ENCODE results near the gene ANKRD52.
A peak's percentile ranks its signal among the peaks of the same experiment; 100 is the strongest.
"Not testable (repeated sequence)": the region's sequence is repeated elsewhere in the genome, so short reads cannot be mapped to it uniquely, and the experiment has no call there.

Gene ANKRD52

GRCh38 chr12:56258068-56258819, at the start of gene ANKRD52:
Gene ANKRD52, minus strand, starts transcription at chr12:56258384. Its CDS starts 115 bp downstream, at chr12:56258269.
- DNase-seq, result peak; percentile 53

DNA sequence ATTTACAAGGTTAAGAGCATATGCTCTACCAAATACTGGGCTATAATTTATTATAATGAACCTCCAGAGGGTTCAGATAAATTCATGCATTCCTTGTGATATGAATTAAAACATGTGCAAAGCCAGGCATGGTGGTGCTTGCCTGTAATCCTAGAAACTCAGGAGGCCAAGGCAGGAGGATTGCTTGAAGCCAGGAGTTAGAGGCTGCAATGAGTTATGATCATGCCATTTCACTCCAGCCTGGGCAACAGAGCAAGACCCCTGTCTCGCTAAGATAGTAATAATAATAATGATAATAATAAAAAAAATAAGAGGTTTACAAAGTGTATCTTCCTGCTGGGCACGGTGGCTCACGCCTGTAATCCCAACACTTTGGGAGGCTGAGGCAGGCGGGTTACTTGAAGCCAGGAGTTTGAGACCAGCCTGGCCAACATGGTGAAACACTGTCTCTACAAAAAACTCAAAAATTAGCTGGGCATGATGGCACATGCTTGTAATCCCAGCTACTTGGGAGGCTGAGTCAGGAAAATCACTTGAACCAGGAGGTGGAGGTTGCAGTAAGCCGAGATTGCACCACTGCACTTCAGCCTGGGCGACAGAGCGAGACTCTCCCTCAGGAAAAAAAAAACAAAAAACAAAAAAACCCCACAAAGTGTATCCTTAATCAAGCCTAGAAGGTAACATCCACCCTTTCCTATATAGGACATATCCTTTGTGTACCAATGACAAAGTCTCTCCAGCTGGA, 49.2 kb upstream of the ANKRD52 start:
- DNase-seq, result no peak

- no peak for DNase-seq
Measured at GRCh38 chr12:56304872-56305590, 46.8 kb upstream of the ANKRD52 start.

DNA sequence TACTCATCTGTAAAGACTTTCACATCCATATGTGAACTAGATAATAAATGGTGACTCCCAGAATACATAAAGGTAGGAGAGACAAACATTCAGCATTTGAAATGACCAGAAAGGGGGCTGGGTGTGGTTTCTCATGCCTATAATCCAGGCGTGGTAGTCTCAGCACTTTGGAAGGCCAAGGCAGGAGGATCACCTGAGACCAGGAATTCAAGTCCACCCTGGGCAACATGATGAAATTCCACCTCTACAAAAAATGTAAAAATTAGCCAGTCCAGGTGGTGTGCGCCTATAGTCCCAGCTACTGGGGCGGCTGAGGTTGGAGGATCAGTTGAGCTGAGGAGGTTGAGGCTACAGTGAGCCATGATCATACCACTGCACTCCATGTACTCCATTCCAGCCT, 46.1 kb upstream of the ANKRD52 start:
- no peak for DNase-seq

- DNase-seq, result no peak
Measured at GRCh38 chr12:56300644-56301464, 42.7 kb upstream of the ANKRD52 start.

DNA sequence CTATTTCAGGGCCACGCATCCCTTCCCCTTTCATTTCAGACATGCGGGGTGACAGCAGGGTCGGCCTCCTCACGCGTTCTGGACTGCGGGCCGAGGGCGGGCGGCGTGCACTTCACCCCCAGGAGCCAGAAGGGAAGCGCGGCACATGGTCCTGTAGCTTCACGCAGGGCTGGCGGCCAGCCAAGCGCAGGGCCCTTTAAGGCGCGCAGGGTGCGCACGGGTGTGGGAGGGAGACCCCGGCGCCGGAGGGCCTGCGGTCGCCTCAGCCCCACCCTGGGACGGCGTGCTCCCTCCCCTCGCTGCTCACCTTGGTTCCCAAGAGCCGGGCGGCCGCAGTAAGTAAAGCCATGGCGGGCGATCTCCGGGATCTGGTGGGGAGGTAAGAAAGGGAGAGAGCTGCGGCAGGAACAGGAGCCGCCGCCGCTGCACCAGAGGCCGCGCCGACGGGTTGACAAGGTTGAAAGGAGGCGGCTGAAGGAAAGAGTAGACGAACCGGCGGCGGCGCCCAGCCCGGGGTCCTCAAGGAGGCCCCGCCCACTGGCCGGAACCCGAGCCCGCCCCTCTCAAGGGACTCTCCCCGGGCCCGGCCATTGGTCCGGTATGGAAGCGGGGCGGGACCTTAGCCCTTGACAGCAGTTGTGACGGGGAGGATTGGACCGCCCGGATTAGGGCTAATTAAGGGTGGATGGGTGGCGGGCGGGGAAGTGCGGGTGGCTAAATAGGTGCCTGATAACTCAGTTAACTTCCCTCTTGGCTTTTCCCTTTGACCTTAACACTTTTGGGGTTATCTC, 41.9 kb upstream of the ANKRD52 start, which contains the start of gene CS:
Gene CS (minus strand): TSS at position 478 of the 791 bp plus-strand sequence. CDS start 129 bp downstream, at position 349.
- DNase-seq, result peak; percentile 78

- DNase-seq, result no peak
Measured at GRCh38 chr12:56299308-56299852, 41.2 kb upstream of the ANKRD52 start.

GRCh38 chr12:56298828-56299227, 40.6 kb upstream of the ANKRD52 start:
- no peak for DNase-seq

DNA sequence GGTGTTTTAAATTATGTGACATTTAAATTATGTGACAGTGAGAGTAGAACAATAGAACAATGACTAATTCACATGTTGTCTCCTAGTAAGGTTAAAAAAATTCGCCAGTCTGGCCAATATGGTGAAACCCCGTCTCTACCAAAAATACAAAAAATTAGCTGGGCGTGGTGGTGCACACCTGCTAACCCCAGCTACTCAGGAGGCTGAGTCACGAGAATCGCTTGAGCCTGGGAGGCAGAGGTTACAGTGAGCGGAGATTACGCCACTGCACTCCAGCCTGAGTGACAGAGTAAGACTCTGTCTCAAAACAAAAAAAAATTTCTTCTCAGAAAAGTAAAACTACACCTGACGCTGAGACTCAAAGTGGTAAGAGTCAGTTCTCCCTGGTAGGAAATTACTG, 39.2 kb upstream of the ANKRD52 start:
- DNase-seq, result no peak

DNA sequence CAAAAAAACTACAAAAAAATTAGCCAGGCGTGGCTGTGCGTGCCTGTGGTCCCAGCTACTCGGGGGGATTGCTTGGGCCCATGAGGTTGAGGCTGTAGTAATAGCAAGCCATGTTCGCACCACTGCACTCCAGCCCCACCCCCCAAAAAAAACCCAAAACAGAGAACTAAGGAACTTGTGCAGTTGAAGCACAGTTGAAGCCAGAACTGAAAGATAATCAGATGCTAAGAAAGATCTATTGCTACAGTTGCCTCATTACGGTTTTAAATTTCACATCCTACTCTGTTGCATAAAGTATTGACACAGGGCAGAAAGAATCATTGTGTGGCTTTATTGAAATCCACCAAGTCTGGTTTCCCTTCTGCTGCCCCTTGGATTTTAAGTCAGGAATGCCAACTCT, 38.1 kb upstream of the ANKRD52 start:
- DNase-seq, result no peak

DNA sequence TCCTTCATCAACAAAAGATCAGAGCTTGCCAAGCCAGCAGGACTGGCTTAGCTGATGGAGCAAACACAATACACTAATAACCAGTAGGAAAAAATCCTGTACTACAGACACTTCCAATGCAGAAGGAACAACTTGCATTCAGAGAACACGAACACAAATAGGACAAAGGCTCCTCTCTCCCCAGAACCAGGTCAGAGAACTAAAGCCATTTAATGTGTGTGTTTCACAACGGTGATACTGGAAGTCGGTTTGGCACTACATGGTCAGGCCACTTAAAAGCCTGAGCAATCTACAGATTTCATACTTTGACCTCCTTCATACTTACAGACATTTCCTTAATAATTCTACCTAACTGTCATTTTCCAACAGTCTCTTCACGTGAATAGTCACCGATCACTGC, 35.6 kb upstream of the ANKRD52 start:
- DNase-seq, result no peak

- DNase-seq, result no peak
Measured at GRCh38 chr12:56288705-56289387, 30.7 kb upstream of the ANKRD52 start.

DNA sequence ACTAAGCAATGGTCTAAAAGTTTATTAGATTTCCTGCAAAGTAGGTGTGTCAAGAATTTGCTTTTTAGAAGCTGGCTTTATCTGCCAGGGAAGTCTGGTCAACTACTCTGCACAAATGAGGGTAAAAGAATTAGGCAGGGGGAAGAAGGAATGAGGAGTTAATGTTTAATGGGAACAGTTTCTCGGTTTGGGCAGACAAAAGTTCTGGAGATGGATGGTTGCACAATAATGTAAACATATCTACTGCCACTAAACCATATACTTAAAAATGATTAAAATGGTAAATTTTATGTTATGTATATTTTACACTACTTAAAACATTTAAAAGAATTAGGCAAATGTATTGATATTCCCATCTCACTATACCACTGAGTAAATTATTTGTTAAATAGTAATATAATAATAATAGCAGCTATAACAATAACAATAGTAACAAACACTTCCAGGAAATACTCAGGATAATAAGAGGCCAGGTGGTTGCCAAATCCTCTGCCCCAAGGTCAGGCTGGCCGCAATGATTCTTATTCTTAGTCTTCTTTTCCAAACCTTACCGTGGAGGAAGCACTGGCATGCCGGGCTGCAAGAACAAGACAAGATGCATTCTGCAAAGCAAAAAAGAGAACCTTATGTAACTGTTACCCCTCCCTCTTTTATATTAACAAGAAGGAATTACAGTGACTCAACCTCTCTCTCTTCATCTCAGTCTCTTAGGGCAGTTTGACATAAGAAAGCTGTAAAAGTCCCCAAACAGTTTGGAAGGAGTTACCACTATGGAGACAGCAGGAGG, 28.1 kb upstream of the ANKRD52 start:
- no peak for DNase-seq

- DNase-seq, result not testable (repeated sequence)
Measured at GRCh38 chr12:56284263-56284662, 26.1 kb upstream of the ANKRD52 start.

- DNase-seq, result no peak
Measured at GRCh38 chr12:56282579-56282978, 24.4 kb upstream of the ANKRD52 start.

GRCh38 chr12:56282030-56282429, 23.8 kb upstream of the ANKRD52 start:
- DNase-seq, result no peak

- no peak for DNase-seq
Measured at GRCh38 chr12:56280849-56281248, 22.7 kb upstream of the ANKRD52 start.

DNA sequence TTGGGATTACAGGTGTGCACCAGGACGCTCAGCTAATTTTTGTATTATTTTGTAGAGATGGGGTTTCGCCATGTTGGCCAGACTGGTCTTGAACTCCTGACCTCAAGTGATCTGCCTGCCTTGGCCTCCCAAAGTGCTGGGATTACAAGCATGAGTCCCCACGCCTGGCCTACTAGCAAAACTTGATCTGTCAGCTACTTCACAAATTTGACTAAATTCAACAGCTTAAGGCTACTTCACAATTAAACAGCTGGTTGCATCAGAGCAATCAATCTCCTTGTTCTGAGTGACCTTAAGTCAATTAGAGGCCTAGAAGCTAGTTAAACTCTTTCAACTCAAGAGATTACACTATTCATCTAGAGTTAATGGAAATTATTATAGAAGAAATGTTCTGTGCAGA, 20.7 kb upstream of the ANKRD52 start:
- DNase-seq, result no peak

DNA sequence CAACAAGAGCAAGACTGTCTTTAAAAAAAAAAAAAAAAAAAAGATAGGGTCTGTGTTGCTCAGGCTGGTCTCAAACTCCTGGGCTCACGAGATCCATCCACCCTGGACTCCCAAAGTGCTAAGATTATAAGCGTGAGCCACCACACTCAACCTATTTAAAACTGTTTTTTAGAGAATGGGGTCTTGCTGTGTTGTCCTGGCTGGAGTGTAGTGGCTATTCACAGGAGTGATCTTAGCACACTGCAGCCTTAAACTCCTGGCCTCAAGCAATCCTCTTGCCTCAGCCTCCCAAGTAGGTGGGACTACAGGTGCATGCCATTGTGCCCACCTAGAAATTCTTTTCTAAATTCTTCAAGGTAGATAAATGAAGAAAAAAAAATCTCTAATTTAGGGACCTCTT, 16.1 kb upstream of the ANKRD52 start:
- DNase-seq, result no peak

DNA sequence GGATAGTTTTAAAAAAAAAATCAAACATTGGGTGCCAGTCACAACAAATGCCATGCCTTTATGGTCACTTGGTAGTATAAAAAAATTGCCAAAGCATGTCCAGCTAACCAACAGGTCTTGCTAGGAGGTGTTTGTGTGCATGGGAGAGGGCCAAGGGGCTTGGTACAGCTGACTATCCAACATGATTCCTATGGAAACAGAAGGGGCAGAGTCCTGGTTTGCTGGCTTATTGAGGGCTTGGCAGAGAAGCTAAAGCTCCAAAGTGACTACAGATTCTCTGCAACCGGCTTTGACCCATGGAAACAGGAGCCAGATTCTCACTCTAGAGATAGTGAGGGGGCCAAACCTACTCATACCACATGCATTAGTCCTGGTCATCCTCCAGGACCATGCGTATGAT, 14.3 kb upstream of the ANKRD52 start:
- not testable (repeated sequence) for DNase-seq
